ENCODE data around the gene CFAP299.

The CFAP299 gene

GRCh38 chr4:80515496-80515895, 180.0 kb downstream of the CFAP299 start:
- DNase-seq (ENCODE audit: low read depth), result no peak

DNA sequence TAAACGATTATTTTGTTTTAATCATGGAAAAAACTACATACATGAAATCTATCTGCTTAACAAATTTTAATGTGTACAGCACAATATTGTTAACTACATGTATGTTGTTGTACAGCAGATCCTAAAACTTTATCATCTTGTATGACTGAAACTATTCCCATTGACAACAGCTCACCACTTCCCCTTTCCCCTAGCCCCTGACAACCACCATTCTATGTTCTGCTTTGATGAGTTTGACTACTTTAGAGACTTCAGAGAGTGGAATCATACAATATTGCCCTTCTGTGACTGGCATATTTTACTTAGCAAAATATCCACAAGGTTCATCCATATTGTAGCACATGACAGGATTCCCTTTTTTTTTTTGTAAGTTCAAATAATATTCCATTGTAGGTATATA, 185.9 kb downstream of the CFAP299 start:
- DNase-seq (ENCODE audit: low read depth), result no peak

- no peak for DNase-seq (ENCODE audit: low read depth)
Measured at GRCh38 chr4:80526697-80527096, 191.2 kb downstream of the CFAP299 start.

DNA sequence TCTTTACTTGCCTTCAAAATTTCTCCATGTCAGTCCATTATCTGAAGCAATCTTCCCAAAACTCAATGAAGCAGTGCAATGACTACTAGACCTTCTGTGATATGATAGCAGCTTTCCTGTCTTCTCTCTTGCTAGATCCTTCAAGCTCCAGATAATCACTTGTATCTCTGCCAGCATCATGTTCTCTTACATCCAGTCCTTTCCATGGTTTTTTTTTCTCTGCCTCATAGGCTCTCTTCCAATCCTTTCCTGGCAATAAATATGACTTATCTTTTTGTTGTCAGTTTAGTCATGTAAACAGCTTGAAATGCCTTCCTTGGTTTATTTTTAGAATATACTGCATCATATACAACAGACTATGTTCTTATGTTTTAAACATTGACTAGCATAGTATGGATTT, 193.5 kb downstream of the CFAP299 start:
- DNase-seq (ENCODE audit: low read depth), result no peak

GRCh38 chr4:80532674-80533333, 197.3 kb downstream of the CFAP299 start:
- no peak for DNase-seq (ENCODE audit: low read depth)

GRCh38 chr4:80535551-80535950, 200.0 kb downstream of the CFAP299 start:
- DNase-seq (ENCODE audit: low read depth), result no peak

DNA sequence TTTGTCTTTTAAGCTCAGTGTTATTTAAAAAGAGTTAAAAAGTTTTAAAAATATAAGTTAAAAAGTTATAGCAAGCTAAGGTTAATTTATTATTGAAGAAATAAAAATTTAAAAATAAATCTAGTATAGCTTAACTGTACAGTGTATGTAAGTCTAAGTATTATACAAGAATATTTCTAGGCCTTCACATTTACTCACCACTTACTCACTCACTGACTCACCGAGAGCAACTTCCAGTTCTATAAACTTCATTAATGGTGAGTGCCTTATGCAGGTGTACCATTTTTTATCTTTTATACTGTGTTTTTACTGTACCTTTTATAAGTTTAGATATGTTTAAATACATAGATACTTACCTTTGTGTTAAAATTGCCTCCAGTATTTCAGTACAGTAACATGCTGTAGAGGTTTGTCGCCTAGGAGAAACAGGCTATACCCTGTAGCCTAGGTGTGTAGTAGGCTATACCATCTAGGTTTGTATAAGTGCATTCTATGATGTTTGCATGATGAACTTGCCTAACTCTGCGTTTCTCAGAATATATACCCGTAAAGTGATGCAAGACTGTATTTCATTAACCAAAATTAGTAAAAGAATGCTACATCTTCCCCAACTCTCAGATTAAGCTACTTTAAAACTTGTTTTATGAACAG, 202.9 kb downstream of the CFAP299 start:
- no peak for DNase-seq (ENCODE audit: low read depth)

GRCh38 chr4:80539190-80539589, 203.7 kb downstream of the CFAP299 start:
- no peak for DNase-seq (ENCODE audit: low read depth)

GRCh38 chr4:80540349-80540748, 204.8 kb downstream of the CFAP299 start:
- no peak for DNase-seq (ENCODE audit: low read depth)

- DNase-seq (ENCODE audit: low read depth), result no peak
Measured at GRCh38 chr4:80540785-80541469, 205.4 kb downstream of the CFAP299 start.

GRCh38 chr4:80542747-80543146, 207.2 kb downstream of the CFAP299 start:
- DNase-seq (ENCODE audit: low read depth), result no peak

DNA sequence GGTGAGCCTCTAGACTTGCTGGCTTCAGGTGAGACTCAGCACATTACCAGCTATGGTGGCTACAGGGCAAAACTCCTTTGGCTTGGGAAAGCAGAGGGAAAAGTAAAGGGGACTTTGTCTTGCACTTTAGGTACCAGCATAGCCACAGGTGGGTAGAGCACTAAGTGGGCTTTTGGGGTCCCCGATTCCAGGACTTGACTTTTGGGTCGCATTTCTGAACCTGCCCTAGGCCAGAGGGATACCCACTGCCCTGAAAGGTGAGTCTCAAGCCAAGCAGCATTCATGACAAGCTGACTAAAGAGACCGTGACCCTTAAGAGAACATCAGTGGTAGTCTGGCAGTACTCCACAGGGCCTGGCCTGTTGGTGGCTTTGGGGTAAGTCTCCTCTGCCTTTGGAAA, 224.8 kb downstream of the CFAP299 start:
- DNase-seq (ENCODE audit: low read depth), result no peak

- no peak for DNase-seq (ENCODE audit: low read depth)
Measured at GRCh38 chr4:80566203-80566872, 230.8 kb downstream of the CFAP299 start.

DNA sequence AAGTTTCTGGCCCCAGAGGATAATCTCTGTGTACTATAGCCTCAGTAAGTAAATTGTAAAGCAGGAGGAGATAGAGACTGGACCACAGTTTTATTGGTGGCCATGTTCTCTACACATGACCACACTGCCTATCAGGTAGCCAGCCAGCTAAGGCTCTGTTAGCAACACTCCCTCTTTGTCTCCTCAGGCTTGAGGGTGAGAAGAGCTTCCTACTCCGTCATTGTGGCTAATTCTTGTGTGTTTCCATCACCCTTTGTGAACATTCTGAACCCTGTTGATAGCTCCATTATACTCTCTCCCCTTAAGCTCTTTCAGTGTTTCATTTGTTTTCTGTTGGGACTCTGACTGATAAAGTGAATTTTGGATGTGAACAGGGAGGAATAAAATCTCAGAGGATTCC, 233.4 kb downstream of the CFAP299 start:
- DNase-seq (ENCODE audit: low read depth), result no peak

- DNase-seq (ENCODE audit: low read depth), result no peak
Measured at GRCh38 chr4:80576796-80577195, 241.3 kb downstream of the CFAP299 start.

DNA sequence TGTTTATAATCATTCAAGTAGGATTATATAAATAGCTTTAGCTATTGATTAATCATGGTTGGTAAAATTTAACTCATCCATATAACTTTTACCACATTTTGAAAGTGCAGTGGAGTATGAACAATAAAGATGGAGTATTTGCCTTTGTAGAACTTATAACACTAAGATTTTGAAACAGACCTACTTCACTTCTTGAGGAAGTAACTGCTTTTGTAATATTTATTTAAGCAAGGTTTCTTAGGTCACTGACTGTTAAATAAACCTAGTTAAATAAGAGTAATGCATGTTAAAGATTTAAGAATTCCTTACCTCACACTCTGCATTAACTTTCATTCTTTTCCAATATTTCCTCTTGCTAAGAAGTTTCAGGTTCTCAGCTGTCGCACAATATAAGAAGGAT, 242.5 kb downstream of the CFAP299 start:
- DNase-seq (ENCODE audit: low read depth), result no peak

GRCh38 chr4:80585542-80585941, 250.0 kb downstream of the CFAP299 start:
- no peak for DNase-seq (ENCODE audit: low read depth)

DNA sequence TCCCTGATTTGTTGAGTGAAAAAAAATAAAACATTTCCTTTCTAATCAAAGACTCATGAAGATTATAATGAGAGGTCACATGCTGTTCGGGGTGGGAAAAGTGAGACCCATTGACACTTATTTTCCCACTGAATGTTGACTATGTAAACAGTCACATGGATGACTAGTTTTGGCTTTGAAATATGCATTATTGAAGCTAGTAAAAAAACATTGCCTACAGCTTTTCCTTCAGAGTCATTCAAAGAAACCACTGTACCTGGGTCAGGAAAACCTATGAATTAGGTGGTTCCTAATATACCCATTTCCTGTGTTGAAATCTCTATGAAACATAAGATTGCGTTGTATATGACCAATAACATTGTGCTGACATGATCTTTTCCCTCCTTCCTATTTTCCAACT, 251.2 kb downstream of the CFAP299 start:
- DNase-seq (ENCODE audit: low read depth), result no peak

GRCh38 chr4:80587871-80588385, 252.4 kb downstream of the CFAP299 start:
- DNase-seq (ENCODE audit: low read depth), result no peak

- no peak for DNase-seq (ENCODE audit: low read depth)
Measured at GRCh38 chr4:80592950-80593349, 257.4 kb downstream of the CFAP299 start.

DNA sequence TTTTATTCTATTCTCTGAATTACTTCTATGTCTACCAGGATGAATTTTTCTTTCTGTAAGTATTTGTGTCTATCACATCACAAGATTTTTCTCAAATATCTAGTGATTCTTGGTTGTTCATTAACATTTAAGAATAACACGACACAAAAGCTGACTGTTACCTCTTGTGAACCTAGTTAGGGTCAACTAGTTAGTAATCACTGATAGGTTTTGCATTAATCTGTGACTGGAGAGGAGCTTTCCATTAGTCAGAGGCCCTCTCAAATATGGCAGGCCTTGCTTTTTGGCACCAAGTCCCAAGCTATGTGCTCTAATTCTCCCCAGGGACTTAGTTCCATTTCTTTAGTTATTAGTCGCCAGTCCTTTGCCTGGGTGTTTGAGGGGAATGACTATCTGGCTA, 259.2 kb downstream of the CFAP299 start:
- DNase-seq (ENCODE audit: low read depth), result no peak

DNA sequence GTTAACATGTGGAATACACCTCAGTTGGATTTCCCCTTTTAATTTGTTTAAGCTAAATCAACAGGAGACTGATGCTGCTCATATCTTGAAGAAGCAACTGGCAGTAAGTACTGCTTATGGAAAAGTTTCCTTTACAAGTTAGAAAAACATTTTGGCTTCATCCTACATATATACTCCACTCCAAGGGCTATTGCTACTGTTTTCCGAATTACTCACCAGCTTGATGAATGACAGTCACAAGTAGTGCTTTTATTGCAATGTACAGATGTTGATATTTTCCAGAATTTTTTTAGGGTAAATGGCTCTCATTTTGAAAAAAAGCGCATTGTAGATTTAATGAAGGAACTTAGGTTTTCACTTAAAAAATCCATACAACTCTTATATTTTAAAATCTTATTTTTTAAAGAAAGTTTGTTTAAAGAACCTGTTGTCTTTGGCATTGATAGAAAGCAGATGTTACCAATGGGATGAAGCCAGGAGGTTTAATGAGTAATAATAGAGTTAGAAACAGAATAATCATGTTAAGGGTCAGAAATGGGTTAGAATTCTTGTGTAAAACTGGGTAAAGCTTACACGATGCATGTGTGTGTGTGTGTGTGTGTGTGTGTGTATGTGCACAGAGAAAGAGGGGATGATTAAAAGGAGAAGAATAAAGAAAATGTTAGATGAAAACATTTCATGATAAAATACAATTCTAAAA, 272.9 kb downstream of the CFAP299 start:
- no peak for DNase-seq (ENCODE audit: low read depth)

All from T follicular helper cell (primary cell).